SKM-1 treated with dmso at 0.1 percent for 144 hours (cell line): ENCODE results near the gene TEX14.
"Not testable (repeated sequence)": the region's sequence is repeated elsewhere in the genome, so short reads cannot be mapped to it uniquely, and the experiment has no call there.

Experiments used
- DNase-seq: peaks from one replicate; lab custom pipeline; 2025; ENCODE audit not compliant: unreplicated experiment; lab: John Stamatoyannopoulos, UW

The TEX14 gene

DNA sequence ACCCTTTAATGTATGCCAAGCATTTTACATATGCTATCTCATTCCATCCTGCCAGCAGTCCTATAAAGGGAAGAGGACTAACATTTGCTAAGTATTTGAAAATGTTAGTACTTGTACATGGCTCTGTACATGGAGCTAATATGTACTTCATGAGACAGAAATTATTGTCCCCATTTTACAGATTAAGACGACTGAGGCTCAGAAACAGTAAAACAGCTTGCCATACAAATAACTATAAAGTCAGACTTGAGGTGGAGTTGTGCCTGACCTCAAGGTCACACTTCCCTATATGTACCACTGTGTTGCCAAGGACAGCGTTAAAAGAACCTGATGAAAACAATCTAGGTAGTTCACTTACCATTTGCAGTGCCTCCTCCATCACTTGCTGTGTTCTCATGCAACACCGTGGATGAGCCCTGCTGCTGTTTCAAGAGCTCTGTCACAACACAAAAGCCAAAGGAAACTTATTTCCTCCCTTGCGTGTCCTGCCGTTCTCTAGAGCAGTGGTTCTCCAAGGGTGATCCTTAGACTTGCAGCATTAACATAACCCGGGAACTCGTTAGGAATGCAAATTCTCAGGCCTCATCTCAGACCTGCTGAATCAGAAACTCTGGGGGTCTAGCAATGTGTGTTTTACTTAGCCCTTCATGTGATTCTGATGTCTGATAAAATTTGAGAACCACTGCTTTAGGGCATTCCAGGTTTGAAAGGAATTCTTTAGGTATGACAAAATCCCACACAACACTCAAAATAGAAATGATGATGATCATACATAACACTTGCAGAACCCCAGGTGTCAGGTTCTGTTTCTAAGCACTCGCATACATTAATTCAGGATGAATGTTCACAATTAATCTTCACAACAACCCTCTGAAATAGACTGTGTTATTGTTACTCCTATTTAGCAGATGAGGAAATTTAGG, 126.2 kb downstream of the TEX14 start:
- DNase-seq: no peak

- no peak for DNase-seq
Measured at GRCh38 chr17:58564971-58565370, 126.9 kb downstream of the TEX14 start.

- DNase-seq: no peak
Measured at GRCh38 chr17:58564243-58564642, 127.6 kb downstream of the TEX14 start.

DNA sequence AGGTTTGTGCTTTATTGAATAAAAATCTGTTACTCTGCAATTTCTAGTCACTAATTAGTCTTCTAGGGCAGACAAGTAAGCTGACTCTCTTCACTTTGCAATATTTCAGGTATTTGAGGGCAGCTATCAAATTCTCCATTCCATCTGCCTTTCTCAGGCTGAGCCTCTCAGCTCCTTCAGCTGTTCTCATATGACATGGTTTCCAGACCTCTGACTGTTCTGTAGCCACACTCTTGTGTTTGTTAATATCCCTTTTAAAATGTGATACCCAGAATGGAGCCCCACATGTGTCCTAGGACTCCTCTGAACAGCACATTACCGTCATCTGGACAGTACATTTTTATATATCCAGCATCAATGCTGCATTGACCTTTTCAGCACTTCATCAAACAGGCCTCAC, 131.3 kb downstream of the TEX14 start:
- no peak for DNase-seq

DNA sequence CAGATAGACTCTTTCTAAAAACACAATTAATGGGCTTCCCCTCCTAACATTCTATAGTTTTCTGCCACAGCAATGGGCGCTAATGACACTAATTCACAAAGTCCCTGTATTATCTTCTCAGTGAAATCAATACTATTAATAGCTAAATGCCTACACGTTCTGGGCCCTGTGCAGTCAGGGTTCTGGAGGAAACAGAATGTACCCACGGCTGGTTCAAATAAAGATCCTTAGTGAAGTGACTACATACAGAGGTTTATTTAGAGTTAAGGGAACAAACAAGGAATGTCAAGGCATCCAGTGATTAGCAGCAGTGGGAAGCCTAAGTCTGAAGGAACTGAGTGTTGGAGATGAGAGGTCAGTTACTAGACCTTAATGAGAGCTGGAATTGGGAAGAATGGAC, 133.9 kb downstream of the TEX14 start:
- DNase-seq: no peak

GRCh38 chr17:58556833-58557250, 135.0 kb downstream of the TEX14 start:
- peak; percentile 63 for DNase-seq

- not testable (repeated sequence) for DNase-seq
Measured at GRCh38 chr17:58555109-58555508, 136.7 kb downstream of the TEX14 start.

DNA sequence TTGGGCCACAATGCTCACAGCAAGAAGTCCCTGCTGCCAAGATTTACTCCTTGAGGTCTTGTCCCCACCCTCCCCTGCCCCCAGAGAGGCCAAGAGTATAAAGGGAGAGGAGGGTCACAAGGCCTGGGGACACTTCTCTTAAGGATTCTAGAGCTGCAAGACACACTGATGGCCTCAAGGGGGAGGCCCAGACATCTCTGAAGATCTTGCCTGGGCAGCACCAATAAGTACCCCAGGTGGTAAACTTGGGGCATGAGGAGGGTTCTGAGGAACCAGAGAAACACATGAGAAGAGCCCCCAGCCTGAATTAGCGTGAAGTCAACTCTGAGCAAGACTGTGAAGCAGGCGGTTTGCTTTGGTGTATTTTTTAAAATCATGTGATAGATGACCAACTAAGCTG, 150.6 kb downstream of the TEX14 start:
- DNase-seq: no peak

GRCh38 chr17:58539698-58540097, 152.1 kb downstream of the TEX14 start:
- DNase-seq: no peak

GRCh38 chr17:58538811-58539409, 152.9 kb downstream of the TEX14 start:
- DNase-seq: no peak

DNA sequence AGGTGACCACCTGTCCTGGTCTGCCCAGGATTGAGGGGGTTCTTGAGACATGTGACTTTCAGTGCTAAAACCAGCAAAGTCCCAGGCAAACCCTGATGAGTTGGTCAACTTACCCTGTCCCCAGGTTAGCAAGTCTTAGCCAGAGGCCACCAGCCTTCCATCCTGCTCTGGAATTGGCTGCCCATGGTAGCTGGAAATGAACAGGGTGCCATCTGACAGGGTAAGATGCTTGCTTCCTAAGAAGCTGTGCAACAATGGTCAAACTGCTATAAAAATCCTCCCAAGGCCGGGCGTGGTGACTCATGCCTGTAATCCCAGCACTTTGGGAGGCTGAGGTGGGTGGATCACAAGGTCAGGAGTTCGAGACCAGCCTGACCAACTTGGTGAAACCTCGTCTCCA, 154.6 kb downstream of the TEX14 start:
- DNase-seq: no peak

DNA sequence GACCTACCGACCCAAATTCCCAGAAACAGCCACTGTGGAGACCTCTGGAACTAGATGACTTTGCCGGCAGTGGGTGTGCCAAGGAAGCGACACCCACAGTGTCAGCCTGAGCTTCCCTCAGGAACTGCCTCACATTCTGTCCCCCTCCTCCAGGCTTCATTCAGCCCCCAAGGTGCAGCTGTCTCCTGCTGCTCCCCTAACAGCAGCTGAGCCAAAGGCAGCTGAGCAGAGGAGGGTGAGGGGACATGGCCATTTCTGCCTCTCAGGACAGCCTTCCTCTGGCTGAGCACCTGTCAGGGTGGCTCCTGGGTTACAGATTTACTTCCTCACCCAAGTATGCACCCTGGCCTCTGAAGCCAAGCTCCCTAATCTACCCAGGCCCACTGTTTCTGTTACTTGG, 155.3 kb downstream of the TEX14 start:
- DNase-seq: no peak

DNA sequence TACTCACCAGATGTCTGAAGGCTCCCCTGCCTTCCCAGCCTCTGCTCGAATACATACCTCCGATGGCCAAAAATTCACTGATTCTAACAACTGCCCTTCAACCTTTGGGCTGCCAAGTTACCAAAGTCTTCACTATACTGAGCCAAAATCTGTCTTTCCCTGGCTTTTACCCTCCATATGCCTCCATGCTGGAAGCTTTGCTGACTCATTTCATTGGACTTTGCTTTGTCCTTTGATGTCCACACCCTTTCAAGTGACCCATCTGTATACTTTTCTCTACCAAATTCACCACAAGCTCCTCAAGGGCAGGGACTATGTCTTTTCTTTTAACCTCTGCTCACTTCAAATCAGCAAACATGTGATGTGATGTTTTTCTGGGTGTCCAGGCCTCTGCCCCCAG, 156.4 kb downstream of the TEX14 start:
- DNase-seq: no peak

DNA sequence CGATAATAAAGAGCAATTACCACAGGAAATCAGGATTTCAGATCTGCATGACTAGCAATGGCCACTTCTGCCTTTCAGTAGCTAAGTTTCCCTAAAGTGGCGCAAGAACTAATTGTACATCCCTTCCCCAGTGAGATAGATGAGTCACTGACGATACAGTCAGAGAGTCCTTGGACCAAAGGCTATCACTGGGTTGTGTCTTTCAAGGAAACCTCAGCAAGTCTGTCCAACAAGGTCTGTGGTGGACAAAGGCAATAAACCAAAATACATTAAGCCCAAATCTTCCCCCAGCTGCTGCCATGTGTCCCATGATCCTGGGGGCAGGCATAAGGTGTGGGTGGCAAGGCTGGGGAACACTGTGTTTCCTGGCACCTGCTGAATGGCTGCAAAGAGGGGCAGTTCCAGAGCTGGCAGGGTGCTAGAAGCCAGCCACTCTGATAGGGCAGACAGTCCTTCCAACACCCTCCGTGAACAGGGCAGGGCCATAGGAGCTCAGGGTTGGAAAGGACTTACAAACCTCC, 156.9 kb downstream of the TEX14 start:
- DNase-seq: peak; percentile 82

DNA sequence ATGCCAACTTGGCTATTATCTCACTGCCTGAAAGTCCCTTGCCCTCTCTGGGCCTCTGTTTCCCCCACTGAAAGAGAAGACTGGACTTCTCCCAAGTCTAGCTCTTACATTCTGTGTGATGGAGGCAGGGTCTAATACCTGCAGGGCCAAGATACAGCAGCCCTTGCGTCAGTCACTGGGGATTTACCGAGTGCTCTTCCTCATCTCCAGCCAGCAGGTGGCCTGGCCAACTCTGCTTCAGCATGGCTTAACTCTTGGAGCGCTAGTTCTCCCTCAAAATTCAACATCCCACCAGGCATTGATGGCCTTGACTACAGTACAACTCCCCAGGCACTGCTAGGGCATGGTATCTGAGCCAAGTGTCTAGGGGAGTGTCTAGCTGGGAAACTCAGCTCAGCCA, 157.5 kb downstream of the TEX14 start:
- no peak for DNase-seq

DNA sequence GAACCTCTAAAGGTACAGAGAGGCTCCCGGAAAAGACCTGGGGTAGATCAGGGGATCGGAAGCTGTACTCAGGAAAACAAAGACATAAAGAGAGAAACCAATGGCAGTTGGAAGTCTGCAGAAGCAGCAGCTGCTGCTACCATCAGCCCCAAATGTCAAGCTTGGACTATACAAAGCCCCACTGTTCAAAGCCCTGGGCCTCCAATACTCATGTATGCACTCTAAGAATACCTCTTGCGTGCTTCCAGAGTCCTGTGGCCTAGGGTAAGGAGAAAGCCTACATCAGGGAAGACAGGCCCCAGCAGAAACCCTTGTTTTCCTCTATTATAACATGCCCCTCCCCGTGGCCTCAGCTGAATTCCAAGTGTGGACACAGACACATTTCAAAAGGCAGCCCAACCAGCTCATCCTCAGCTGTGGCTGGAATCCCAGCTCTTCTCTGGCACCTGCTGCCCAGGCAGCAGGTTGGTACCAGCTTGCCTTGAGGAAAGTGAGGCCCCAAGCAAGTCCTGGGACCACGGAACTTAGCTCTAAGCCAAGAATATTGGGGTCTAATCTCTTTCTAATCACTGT, 158.1 kb downstream of the TEX14 start:
- no peak for DNase-seq

GRCh38 chr17:58532555-58532951, 159.3 kb downstream of the TEX14 start:
- no peak for DNase-seq

DNA sequence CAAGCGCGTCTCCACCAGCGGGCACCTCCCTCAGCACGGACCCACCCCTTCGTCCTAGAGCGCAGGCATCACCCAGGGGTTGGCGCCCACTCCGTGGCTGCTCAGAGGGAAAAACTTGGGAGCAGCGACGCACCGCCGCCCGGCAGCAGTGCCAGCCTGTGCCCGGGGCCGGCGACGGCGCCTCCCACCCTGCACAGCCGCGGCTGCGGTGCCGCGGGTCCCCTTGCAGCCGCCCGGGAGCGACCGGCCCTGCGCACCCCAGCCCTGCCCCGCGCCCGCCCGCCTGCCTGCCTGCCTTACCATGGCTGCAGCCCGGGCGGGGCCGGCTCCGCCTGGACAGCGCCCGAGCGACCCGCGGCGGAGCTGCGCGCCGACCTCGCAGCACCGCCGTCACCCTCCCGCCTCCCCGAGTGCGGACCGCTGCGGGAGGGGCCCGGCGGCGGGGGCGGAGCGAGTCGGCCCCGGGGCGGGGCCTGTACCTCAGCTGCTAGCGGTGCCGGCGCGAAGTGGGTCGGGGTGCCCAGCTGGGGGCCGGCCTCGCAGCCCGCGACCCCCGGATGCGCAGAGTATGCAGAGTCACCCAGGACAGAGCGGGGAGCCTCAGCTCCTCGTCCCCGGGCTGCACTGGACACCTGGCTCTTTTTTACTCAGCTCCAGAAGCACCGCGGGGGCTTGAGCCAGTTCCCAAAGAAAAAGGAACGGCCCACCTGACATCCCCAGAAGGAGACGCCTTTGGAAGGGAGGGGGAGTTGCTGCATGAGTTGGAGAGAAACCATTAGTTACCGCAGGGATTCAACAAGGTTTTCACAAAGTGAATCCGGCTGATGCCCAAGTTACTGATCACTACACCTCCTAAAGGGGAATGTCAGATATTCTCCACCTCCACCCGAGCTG, 159.9 kb downstream of the TEX14 start:
- DNase-seq: no peak

- DNase-seq: no peak
Measured at GRCh38 chr17:58531122-58531521, 160.7 kb downstream of the TEX14 start.

DNA sequence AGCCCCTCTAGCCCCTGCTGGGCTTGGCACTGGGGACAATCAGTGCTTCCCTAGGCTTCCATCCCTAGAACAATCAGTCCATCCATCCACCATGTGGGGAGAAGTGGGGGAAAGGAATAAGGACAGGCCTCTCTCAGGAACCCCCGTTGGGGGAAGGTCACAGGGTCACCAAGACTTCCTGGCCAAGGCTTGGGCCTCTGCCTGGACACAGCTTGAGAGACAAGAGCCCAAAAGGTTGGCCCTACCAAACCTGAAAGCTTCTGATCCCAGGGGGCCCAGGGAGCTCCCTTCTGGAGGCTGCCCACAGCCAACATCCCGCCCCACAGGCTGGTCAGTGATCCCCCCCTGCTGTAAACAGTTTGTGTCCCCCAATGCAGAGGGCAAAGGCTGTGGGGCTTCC, 161.2 kb downstream of the TEX14 start:
- DNase-seq: no peak

GRCh38 chr17:58529275-58529674, 162.6 kb downstream of the TEX14 start:
- no peak for DNase-seq
